ENCODE measurements around the gene MACROD2.

DNA sequence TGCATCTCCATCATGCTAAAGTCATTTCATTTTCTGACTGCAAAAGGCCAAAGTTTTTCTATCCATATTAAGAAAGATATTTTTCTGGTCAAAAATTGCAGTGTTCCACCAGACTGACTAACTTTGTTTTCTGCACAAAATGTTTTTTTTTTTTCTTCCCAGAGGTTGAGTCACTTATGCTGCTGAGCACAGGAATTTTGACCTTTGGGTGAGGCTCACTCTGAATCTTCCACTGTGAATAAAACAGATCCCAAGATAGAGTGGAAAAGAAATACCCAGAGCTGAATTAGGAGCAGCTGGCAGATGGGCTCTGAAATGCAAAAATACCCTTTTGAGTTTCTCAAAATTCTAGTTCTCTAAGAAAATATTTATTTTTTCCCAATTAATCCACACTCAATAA is 1581.1 kb downstream of the MACROD2 start:
- TF ChIP-seq, protein P1, sequence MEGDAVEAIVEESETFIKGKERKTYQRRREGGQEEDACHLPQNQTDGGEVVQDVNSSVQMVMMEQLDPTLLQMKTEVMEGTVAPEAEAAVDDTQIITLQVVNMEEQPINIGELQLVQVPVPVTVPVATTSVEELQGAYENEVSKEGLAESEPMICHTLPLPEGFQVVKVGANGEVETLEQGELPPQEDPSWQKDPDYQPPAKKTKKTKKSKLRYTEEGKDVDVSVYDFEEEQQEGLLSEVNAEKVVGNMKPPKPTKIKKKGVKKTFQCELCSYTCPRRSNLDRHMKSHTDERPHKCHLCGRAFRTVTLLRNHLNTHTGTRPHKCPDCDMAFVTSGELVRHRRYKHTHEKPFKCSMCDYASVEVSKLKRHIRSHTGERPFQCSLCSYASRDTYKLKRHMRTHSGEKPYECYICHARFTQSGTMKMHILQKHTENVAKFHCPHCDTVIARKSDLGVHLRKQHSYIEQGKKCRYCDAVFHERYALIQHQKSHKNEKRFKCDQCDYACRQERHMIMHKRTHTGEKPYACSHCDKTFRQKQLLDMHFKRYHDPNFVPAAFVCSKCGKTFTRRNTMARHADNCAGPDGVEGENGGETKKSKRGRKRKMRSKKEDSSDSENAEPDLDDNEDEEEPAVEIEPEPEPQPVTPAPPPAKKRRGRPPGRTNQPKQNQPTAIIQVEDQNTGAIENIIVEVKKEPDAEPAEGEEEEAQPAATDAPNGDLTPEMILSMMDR (IDR thresholded peaks at IDR 0.05) = no peak
- no peak for TF ChIP-seq POLR2A (IDR thresholded peaks at IDR 0.05)
